NB4 (cell line): ENCODE measurements around the gene ID1.
"Not testable (repeated sequence)": the region's sequence is repeated elsewhere in the genome, so short reads cannot be mapped to it uniquely, and the experiment has no call there.

Experiments
- DNase-seq: peaks from one replicate; pipeline ENCODE4 v3.0.0; 2010; ENCODE audit warnings: low read depth
- H3K4me3 ChIP-seq: one replicate; pipeline ENCODE4 v1.5.1; 2011; ENCODE audit warnings: mild to moderate bottlenecking, low read depth, low read length, moderate library complexity
- MYC ChIP-seq: IDR thresholded peaks from 2 replicates; pipeline ENCODE4 v1.6.1; 2011; ENCODE audit warnings: low read depth, low read length
- POLR2A ChIP-seq: IDR thresholded peaks from 2 replicates; pipeline ENCODE4 v1.6.1; 2011; ENCODE audit warnings: mild to moderate bottlenecking; ENCODE audit not compliant: insufficient read length; ENCODE audit errors: extremely low read depth
- TF ChIP-seq, protein P1 (sequence below): IDR thresholded peaks from one replicate; pipeline ENCODE4 v1.5.1; 2012; ENCODE audit warnings: low read depth, low read length
- TF ChIP-seq, protein P2 (sequence below): IDR thresholded peaks from 2 replicates; pipeline ENCODE4 v1.6.1; 2011; ENCODE audit warnings: low read depth, low read length

The ID1 gene

DNA sequence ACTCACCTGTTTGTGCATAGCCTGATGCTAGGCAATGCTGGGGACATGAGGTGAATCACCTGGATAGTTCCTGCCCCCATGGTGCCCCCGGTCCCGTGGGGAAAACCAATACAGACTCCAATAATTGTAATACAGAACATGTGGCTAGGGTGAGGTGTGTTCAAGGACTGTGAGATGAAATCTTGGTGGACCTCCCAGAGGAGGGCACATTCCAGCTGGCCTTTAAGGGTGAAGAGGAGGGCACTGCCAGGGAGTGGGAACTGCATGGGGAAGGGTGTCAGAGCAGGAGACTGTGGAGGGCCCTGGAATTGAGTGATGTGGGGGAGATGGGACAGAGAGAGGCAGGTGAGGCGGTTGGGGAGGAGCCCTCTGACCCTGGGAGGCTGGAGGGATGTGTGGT is 35.2 kb downstream of the ID1 start:
- TF ChIP-seq, protein P1, sequence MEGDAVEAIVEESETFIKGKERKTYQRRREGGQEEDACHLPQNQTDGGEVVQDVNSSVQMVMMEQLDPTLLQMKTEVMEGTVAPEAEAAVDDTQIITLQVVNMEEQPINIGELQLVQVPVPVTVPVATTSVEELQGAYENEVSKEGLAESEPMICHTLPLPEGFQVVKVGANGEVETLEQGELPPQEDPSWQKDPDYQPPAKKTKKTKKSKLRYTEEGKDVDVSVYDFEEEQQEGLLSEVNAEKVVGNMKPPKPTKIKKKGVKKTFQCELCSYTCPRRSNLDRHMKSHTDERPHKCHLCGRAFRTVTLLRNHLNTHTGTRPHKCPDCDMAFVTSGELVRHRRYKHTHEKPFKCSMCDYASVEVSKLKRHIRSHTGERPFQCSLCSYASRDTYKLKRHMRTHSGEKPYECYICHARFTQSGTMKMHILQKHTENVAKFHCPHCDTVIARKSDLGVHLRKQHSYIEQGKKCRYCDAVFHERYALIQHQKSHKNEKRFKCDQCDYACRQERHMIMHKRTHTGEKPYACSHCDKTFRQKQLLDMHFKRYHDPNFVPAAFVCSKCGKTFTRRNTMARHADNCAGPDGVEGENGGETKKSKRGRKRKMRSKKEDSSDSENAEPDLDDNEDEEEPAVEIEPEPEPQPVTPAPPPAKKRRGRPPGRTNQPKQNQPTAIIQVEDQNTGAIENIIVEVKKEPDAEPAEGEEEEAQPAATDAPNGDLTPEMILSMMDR, result no peak
- TF ChIP-seq POLR2A, result no peak
- TF ChIP-seq, protein P2, sequence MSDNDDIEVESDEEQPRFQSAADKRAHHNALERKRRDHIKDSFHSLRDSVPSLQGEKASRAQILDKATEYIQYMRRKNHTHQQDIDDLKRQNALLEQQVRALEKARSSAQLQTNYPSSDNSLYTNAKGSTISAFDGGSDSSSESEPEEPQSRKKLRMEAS, result no peak
- TF ChIP-seq MYC, result no peak
- no peak for DNase-seq

DNA sequence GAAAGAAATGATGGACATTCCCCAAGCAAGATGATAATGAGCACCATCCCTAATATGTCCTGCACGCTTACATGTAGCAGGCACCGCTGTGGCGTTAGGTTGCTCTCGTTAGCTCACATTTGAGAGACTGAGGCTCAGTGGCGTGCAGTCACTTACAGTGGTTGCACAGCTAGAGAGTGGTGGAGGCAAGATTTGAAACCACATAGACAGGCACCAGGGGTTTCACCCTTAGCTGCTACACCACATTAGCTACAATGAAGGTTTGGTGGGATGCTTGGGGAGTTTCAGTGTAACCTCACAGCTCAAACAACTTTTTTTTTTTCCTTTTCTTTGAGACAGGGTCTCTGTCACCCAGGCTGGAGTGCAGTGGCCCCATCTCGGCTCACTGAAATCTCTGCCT is 36.3 kb downstream of the ID1 start:
- H3K4me3 ChIP-seq, result no peak overlapping the region
- no peak for DNase-seq
- TF ChIP-seq, protein P2, result no peak
- no peak for TF ChIP-seq MYC
- TF ChIP-seq, protein P1, result no peak
- TF ChIP-seq POLR2A, result no peak

More for the DNA sequence above, 35.2 kb downstream of the ID1 start:
- H3K4me3 ChIP-seq, result no peak overlapping the region

DNA sequence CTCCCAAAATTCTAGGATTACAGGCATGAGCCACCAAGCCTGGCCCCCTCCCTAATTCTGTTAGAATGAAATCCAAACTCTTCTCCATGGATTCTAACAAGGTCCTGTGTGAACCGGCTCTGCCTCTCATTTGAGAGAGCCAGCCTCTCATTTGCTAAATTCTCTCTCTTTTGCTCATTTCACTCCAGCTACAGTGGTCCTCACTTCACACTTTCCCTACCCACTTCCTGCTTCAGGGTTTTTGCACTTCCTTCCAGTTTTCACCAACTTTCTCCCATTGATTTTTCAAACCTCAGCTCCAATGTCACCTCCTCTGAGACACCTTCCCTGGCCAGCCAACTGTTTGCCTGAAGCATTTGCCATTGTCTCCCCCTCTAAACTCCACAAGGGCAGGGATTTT is 37.7 kb downstream of the ID1 start:
- TF ChIP-seq MYC (no peak), POLR2A (no peak)
- TF ChIP-seq, protein P2, result no peak
- TF ChIP-seq, protein P1, result no peak
- DNase-seq, result no peak
- H3K4me3 ChIP-seq, result no peak overlapping the region

DNA sequence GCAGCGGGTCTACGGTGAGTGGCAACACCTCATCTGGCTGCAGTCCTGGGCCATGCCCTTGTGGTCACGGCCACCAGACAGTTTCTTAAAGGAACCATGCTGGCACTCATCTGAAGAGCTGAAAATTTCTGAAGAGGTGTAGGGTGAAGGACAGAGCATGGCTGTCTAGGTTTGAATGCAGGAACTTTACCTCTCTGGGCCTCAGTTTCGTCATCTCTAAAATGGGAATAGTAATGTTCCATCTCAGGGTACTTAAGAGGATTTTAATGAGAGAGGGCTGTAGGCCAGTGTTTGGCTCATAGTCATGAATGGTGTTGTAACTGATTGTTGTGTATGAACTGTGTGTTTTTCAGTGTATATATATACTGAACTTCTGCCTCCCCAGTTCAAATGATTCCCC is 38.4 kb downstream of the ID1 start:
- no peak for DNase-seq
- TF ChIP-seq MYC (no peak), POLR2A (no peak)
- TF ChIP-seq, protein P2, result no peak
- TF ChIP-seq, protein P1, result no peak
- H3K4me3 ChIP-seq, result no peak overlapping the region

DNA sequence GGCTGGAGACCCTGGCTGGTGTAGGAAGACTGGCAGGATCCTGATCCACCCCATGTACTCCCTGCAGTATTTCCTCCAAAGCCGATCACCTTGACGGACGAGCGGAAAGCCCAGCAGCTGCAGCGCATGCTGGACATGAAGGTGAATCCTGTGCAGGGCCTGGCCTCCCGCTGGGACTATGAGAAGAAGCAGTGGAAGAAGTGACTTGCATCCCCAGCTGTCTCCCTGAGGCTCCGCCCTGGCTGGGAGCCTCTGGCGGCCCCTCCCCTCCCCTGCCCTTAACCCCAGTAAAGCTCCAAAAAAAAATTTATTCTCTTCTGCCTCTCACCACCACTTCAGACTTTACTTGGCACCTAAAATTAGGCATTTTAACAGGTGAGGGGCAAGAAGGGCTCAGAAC is 39.6 kb downstream of the ID1 start:
- no peak for DNase-seq
- H3K4me3 ChIP-seq, result no peak overlapping the region
- TF ChIP-seq, protein P2, result no peak
- TF ChIP-seq MYC (no peak), POLR2A (no peak)
- TF ChIP-seq, protein P1, result no peak

DNA sequence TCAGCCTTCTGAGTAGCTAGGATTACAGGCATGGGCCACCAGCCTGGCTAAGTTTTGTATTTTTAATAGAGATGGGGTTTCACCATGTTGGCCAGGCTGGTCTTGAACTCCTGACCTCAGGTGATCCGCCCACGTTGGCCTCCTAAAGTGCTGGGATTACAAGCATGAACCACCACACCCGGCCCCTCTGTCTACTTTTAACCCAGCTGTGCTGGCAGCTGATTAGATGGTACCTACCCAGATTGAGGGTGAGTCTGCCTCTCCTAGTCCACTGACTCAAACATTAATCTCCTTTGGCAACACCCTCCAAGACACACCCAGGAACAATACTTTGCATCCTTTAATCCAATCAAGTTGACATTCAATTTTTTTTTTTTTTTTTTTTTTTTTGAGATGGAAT is 43.0 kb downstream of the ID1 start:
- not testable (repeated sequence) for DNase-seq, H3K4me3 ChIP-seq
